Suppressor macrophage treated with lipopolysaccharide for 4 hours (primary cell): ENCODE results near the gene CAT.

Experiments used
- DNase-seq: peaks from one replicate; pipeline ENCODE4 v3.0.0-alpha.2; 2020

CAT gene

GRCh38 chr11:34461215-34461614, 22.5 kb downstream of the CAT start:
- no peak for DNase-seq

- DNase-seq = peak; percentile 29
These were observed 25.9 kb downstream of the CAT start for GRCh38 chr11:34464591-34465051.

DNA sequence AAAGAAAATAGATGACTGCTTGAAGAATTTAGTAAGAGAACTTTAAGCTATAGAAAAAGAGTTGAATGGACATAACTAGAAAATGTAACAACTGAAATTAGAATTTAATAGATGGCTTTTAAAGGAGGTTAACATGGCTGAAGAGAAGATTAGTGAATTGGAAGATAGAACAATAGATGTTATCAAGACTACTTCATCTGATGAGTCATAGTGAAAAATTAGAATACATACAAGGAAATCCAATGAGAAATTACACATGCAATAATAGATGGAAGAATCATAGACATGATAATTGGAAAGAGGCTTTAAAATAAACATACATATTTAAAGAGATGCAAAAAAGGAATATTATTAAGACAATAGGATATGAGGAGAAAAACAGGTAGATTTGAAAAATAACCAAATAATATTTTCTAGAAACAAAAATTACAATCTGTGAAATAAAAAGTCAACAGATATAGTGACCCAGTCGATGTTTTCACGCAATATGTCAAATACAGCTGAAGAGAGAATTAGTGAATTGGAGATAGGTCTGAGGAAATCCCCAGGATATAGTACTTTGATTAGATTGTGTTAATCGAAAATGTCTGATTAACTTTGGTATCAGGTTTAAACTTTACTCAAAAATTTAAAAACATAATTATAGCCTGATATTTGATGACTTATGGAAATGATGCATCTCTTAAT, 28.2 kb downstream of the CAT start:
- no peak for DNase-seq

GRCh38 chr11:34468209-34468841, 29.6 kb downstream of the CAT start:
- peak; percentile 68 for DNase-seq

DNA sequence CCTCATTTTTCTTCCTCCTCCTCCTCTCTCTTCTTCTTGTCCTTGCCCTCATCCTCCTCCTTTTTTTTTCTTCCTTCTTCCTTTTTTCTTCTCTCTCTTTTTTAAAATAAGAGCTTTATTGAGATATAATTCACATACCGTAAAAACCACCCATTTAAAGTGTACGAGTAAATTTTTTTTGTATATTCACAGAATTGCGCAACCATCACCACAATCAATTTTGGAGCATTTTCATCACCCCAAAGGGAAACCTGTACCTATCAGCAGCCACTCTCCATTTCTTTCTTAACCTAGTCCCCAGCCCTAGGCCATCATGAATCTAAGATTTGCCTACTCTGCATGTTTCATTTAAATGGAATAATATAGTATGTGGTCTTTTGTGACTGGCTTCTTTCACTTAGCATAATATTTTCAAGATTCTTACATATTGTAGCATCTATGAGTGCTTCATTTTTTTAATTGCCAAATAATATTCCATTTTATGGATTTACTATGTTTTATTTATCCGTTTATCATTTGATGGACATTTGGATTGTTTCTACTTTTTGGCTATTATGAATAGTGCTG, 35.0 kb downstream of the CAT start:
- DNase-seq = no peak

DNA sequence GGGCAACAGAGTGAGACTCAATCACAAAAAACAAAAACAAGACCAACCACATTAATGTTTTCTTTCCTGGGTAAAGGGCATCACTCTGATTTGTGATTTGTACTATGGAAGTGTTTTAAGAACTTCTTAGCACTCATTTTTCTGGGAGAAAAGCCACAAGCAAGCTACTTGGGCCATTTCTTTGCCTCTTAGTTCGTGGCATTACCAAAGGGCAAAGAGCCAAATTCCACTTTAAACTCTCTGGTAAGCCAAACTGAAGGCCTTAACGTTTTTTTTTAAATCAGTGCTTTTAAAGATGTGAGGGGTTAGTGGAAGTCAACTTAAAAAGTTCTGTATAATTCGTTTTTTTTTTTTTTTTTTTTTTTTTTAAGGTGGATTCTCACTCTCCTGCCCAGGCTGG, 36.9 kb downstream of the CAT start:
- no peak for DNase-seq

DNA sequence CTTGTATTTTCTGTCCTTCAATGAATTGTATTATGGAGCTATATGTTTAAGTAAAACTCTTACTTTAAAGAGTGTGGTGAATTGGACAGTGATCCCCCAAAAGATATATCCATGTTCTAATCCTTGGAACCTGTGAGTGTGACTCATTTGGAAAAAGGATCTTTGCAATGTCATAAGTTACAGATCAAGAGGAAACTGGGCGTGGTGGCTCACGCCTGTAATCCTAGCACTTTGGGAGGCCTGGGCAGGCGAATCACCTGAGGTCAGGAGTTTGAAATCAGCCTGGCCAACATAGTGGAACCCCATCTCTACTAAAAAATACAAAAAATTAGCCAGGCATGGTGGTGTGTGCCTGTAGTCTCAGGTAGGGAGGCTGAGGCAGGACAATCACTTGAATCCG, 38.1 kb downstream of the CAT start:
- DNase-seq = no peak

GRCh38 chr11:34478845-34479663, 40.3 kb downstream of the CAT start:
- no peak for DNase-seq

GRCh38 chr11:34480314-34480713, 41.6 kb downstream of the CAT start:
- no peak for DNase-seq

GRCh38 chr11:34481307-34481706, 42.6 kb downstream of the CAT start:
- no peak for DNase-seq

GRCh38 chr11:34483106-34483874, 44.6 kb downstream of the CAT start:
- no peak for DNase-seq

- DNase-seq = no peak
These were observed 48.7 kb downstream of the CAT start for GRCh38 chr11:34487430-34487829.

DNA sequence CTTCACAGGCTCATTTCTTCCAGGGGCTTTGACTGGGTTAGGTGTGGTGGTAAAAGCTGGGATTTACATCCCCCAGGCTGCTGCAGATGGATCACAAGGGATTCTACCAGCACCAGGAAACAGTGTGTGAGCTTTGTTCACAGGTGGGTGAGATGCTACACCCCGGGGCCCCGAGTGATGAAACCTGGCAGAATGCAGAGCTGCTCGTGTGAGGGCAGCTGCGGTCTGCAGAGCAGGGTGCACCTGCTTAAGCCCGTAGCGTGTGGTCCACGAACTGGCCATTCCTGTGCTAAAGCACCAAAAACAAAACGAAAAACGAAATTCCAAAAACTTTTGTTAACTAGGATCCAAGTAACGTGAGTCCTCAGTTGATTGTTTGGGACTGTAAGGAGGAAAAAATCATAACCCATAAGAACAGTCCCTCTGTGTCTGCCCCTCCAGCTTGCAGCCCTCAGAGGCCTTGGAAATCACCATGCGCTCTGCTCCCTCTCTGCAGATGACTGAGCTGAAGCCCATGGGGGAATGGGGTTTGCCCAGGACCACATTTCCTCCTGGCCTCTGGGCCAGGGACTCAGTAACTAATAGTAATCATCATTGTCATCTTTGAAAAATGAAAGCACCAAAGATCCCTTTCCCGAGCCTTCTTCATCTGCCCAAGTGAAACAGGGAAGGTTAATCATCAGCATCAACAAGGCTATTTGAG, 50.3 kb downstream of the CAT start:
- DNase-seq = no peak

- DNase-seq = no peak
These were observed 51.6 kb downstream of the CAT start for GRCh38 chr11:34490304-34490703.

DNA sequence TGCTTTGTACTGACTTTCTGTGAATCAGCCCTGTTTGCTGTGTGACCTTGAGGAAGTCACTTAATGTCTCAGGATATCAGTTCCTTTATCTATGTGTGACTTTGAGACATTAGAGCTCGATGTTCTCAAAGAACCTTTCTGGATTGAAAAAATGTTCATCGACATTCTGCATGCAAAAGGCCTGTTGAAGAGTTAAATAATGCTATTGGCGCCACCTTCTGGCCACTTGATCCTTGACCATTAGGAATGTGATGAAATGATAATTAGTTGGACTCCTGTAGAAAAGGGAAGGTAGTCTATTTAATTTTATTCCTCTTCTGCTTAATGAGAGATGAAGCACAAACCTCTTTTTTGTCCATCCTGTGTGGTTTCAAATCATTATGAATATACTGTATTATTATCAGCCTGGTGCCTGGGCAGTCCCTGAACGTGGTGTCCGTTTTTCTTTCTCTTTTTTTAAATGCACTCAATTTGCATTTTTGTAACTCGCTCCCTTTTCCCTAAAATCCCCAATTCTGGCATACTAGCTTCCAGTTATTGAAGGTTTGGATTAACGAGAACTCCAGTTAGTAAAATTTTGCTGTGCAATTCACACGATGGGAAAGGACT, 54.2 kb downstream of the CAT start:
- DNase-seq = peak; percentile 82

GRCh38 chr11:34493468-34493867, 54.7 kb downstream of the CAT start:
- DNase-seq = no peak

GRCh38 chr11:34493926-34494595, 55.3 kb downstream of the CAT start:
- no peak for DNase-seq

DNA sequence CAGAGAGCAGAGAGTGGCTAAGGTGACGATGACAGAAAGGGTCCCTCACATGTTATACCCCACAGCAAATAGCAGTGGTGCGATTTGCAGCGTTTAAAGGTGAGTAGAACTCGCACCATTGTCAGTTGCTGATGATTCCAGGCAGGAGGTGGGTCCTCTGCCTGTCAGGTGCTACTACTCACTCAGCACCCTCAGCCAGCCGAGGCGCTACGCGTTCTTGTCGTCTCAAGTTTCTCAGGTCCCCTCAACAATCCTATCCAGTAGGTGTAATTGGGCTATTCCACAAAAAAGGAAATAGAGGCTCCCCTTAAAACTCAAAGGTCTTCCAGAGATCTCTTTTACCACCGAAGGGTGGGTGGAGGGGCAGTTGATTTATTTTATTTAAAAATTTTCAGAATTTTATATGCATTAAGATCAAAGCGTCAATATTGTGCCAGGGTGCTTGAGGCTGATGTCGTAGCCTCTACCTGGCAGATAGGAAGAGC, 56.5 kb downstream of the CAT start:
- DNase-seq = no peak

GRCh38 chr11:34495724-34496377, 57.1 kb downstream of the CAT start:
- no peak for DNase-seq
